ENCODE data around the gene CPT1A.

DNA sequence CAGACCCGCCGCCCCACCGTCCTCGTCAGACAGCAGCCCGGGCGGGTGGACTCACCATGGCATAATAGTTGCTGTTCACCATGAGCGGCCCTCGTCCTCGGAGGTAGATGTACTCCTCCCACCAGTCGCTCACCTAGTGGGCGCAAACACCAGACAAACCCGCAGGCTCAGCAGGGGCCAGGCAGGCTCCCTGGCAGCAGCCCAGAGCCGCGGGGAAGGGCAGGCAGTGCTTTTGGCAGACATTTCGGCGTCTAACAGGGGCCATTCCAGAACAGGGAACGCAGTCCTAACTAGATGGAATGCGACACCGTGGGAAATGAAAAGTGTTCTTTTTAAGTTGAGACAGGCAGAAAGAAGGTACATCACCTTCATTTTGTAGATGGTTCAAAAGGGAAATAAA lies 44.9 kb downstream of the CPT1A start:
- TF ChIP-seq POLR2A (IDR thresholded peaks at IDR 0.05) (no peak), EP300 (IDR thresholded peaks at IDR 0.05) (no peak)

Data from ovary (tissue), 1 donor.